Neutrophil (primary cell): Measurements from ENCODE around the gene EML6.

Experiments
- H3K27ac ChIP-seq: fragments of 200-600 bp; sonication (generic); 2 replicates; pipeline ENCODE4 v1.5.1; 2016; ENCODE audit warnings: mild to moderate bottlenecking, moderate library complexity
- H3K27me3 ChIP-seq: fragments of 200-600 bp; sonication (generic); 2 replicates; pipeline ENCODE4 v1.6.0; 2016; ENCODE audit warnings: mild to moderate bottlenecking
- H3K36me3 ChIP-seq: fragments of 200-600 bp; sonication (generic); 2 replicates; pipeline ENCODE4 v1.5.1; 2017
- H3K4me1 ChIP-seq, 2 experiments: fragments of 200-600 bp in 1 of 2; sonication (generic) in 1 of 2; 1 replicate in 1 of 2; 2 replicates in 1 of 2; pipeline versions ENCODE4 v1.5.1 to v1.6.1; 2013 to 2016; ENCODE audit warnings: low read depth in 1 of 2, low read length in 1 of 2, mild to moderate bottlenecking in 1 of 2, moderate library complexity in 1 of 2; ENCODE audit not compliant: control insufficient read depth in 1 of 2, insufficient read depth in 1 of 2
- H3K4me3 ChIP-seq, 2 experiments: fragments of 200-600 bp in 1 of 2; sonication (generic) in 1 of 2; 1 replicate in 1 of 2; 2 replicates in 1 of 2; pipeline ENCODE4 v1.5.1; 2013 to 2016; ENCODE audit warnings: low read depth in 1 of 2, low read length in 1 of 2, mild to moderate bottlenecking in 1 of 2, moderate library complexity in 1 of 2
- H3K9me3 ChIP-seq: fragments of 200-600 bp; sonication (generic); 2 replicates; pipeline ENCODE4 v1.5.1; 2016
- TF ChIP-seq, protein P1 (sequence below): fragments of 200-600 bp; sonication (generic); IDR thresholded peaks from 2 replicates; pipeline ENCODE4 v1.5.1; 2016; ENCODE audit warnings: antibody characterized with exemption

Gene EML6

DNA sequence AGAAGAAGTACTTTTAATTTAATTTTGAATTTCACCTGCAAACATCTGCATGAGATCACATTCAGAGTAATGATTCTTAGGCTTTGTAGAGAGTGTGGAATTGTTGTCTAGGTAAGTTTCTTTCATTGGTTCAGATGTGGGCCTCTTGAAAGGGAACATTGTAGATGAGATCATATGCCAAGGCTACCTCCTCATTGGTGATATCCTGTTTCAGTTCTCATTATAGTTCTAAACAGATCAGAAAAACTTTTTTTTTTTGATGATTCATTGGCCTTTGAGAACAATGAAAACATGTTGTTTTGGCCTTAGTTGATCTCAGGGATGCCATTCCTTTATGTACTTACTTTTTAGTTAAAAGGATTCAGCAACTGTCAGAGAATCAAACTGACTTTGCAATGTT, 44.5 kb downstream of the EML6 start:
- Histone ChIP-seq H3K9me3 (no peaks in the 10 kb centered on the region), H3K36me3 (no peaks in the 10 kb centered on the region), H3K27me3 (no peaks in the 10 kb centered on the region), H3K4me3 (no peak overlapping the region), H3K27ac (no peak overlapping the region), H3K4me1 (no peaks in the 10 kb centered on the region)
- TF ChIP-seq, protein P1, sequence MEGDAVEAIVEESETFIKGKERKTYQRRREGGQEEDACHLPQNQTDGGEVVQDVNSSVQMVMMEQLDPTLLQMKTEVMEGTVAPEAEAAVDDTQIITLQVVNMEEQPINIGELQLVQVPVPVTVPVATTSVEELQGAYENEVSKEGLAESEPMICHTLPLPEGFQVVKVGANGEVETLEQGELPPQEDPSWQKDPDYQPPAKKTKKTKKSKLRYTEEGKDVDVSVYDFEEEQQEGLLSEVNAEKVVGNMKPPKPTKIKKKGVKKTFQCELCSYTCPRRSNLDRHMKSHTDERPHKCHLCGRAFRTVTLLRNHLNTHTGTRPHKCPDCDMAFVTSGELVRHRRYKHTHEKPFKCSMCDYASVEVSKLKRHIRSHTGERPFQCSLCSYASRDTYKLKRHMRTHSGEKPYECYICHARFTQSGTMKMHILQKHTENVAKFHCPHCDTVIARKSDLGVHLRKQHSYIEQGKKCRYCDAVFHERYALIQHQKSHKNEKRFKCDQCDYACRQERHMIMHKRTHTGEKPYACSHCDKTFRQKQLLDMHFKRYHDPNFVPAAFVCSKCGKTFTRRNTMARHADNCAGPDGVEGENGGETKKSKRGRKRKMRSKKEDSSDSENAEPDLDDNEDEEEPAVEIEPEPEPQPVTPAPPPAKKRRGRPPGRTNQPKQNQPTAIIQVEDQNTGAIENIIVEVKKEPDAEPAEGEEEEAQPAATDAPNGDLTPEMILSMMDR, result no peak

DNA sequence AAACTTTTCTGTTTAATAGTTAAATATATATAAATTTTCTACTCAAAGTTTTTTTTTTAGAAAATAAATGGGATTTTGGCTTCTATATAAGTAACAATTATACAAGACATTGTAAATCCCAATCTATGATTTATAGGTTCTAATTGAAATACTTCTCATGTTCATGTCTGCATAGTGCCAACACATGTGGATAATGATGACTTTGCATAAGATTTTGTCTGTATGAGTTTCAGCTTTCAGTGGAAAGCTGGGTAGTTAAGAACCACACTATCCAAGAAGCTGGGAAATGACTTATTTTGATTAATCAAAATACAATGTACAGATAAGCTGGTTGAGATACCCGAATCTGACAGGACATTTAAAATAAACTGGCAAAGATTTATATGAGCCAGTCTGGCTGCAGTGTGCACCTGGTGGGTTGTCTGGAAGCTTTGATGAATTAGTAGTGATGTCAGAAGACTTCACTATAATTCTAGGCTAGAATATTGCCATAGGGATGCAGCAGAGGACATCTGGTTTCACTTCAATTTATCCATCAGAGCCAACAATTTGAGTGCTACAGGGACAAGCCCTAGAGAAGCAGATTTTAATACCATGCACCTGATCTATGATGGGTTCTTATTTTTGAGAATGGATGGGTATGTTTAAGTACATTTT, 45.4 kb downstream of the EML6 start:
- Histone ChIP-seq H3K27me3 (no peaks in the 10 kb centered on the region), H3K4me1 (no peaks in the 10 kb centered on the region), H3K27ac (no peak overlapping the region), H3K4me3 (no peak overlapping the region), H3K9me3 (no peaks in the 10 kb centered on the region), H3K36me3 (no peaks in the 10 kb centered on the region)
- TF ChIP-seq, protein P1, result no peak

DNA sequence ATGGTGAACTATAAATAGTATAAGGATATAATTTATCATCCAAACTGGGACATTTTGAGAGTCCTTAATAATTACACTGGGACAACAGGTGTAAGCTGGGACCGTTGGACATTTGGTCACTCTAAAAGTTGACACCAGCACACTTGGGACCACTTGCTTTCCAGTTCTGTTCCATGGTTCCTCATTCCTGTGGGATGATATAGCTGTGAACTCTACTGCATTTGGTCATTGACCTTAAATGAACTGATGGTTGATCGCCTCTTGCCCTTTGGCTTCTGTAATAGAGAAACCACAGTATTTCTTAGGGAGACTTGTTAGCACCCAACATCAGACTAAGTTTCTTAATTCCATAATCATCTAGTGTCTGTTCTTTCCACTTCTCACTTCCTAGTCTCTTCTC, 46.7 kb downstream of the EML6 start:
- H3K27ac ChIP-seq, result no peak overlapping the region
- no peaks in the 10 kb centered on the region for H3K36me3 ChIP-seq
- H3K4me3 ChIP-seq, result no peak overlapping the region
- no peaks in the 10 kb centered on the region for H3K4me1 ChIP-seq
- no peaks in the 10 kb centered on the region for H3K27me3 ChIP-seq
- peaks cover 4% of the 10 kb centered on the region for H3K9me3 ChIP-seq
- TF ChIP-seq, protein P1, result no peak

DNA sequence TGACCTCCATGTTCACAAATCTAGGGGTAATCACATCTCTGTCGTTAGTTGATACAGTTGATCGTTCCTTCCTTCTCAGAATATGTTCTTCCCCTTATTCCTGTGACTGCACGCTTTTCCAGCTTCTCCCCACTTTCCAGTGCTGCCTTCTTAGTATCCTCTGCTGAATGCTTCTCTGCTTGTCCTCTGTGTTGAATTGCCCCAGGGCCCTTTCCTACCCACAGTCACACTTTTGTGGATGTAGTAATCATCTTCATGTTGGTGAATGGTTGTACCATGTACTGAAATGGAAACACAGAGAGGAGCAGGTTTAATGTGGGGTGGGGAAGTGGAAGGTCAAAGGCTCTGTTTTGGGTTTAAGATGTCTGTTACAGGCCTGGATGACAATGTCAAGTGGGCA, 47.2 kb downstream of the EML6 start:
- H3K4me1 ChIP-seq, result no peaks in the 10 kb centered on the region
- H3K9me3 ChIP-seq, result peaks cover 8% of the 10 kb centered on the region
- H3K27me3 ChIP-seq, result no peaks in the 10 kb centered on the region
- no peaks in the 10 kb centered on the region for H3K36me3 ChIP-seq
- H3K27ac ChIP-seq, result no peak overlapping the region
- TF ChIP-seq, protein P1, result no peak
- H3K4me3 ChIP-seq, result no peak overlapping the region

DNA sequence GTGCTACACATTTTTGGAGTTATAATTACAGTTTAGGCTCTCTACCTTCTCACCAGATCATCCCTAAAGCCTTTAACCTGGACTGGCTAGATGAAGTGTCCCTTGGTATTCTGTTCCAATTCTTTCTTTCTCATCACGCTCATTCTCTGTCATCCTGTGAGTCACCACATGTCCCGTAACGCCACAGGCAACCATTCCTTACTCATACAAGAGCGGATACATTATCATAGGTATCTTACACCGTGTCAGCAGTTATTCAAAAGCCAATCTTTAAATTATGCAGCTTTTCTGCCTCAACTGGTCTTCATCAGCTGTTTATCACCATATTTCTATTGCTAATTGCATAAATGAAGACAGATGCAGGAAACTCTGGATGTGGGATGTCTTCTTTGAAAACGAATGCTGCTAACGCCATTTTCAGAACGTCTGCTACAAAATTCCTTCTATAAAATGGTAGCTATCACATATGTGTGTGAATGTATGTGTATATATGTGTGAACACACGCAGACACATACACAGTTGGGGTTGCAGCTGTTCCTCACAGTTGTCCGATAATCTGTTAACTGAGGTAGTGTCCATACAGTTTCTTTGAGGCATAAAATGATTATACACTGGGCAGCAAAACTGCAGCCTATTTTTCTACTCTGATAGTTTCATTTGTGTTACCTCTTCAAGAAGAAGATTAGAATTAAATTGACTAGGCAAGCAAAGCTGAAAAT, 47.9 kb downstream of the EML6 start:
- Histone ChIP-seq H3K4me1 (no peaks in the 10 kb centered on the region), H3K9me3 (peaks cover 8% of the 10 kb centered on the region), H3K27me3 (no peaks in the 10 kb centered on the region), H3K4me3 (no peak overlapping the region), H3K36me3 (no peaks in the 10 kb centered on the region), H3K27ac (no peak overlapping the region)
- TF ChIP-seq, protein P1, result no peak
